ENCODE results near the gene CDCP1. TPM values are rescaled to one million over a fixed set of nuclear protein-coding genes. Genes with fewer than 3 reads are reported as not detected.

Gene CDCP1, protein sequence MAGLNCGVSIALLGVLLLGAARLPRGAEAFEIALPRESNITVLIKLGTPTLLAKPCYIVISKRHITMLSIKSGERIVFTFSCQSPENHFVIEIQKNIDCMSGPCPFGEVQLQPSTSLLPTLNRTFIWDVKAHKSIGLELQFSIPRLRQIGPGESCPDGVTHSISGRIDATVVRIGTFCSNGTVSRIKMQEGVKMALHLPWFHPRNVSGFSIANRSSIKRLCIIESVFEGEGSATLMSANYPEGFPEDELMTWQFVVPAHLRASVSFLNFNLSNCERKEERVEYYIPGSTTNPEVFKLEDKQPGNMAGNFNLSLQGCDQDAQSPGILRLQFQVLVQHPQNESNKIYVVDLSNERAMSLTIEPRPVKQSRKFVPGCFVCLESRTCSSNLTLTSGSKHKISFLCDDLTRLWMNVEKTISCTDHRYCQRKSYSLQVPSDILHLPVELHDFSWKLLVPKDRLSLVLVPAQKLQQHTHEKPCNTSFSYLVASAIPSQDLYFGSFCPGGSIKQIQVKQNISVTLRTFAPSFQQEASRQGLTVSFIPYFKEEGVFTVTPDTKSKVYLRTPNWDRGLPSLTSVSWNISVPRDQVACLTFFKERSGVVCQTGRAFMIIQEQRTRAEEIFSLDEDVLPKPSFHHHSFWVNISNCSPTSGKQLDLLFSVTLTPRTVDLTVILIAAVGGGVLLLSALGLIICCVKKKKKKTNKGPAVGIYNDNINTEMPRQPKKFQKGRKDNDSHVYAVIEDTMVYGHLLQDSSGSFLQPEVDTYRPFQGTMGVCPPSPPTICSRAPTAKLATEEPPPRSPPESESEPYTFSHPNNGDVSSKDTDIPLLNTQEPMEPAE
- total RNA-seq (1 to 10 TPM; 1.7 to 1.8 TPM), total RNA-seq (0 to 7.8 (median 0.86) reads per million in 172 experiments)
- 0.24 TPM for polyA plus RNA-seq (2013, experiment 1 of 2)
- polyA plus RNA-seq (2013, experiment 2 of 2): 0.37 TPM

GRCh38 chr3:45145681-45146614, at the start of gene CDCP1:
TSS of gene CDCP1 (minus strand) at chr3:45146378. CDS start at chr3:45146287, 91 bp downstream.
- no peak for TF ChIP-seq CTCF (IDR thresholded peaks at IDR 0.05)
- peaks cover 25% of the 10 kb centered on the region for H3K4me1 Mint-ChIP-seq (ENCODE audit: low read depth)
- peak within 1 kb of the TSS; percentile 45 for H3K4me3 ChIP-seq (ENCODE audit: low read length)
- peaks cover 5% of the 10 kb centered on the region for H3K9me3 Mint-ChIP-seq
- DNase-seq: peak in 1 of 14 experiments; percentile 8
- H3K36me3 ChIP-seq (ENCODE audit: insufficient read depth, low read length): no peaks in the 10 kb centered on the region
- peak within 1 kb of the TSS; percentile 38 for H3K27ac Mint-ChIP-seq
- peaks cover 4% of the 10 kb centered on the region for H3K36me3 Mint-ChIP-seq (ENCODE audit: low read depth)
- H3K9me3 ChIP-seq (ENCODE audit: control insufficient read depth in 1 of 2, insufficient read depth in 1 of 2, low read length in 2 of 2): peaks cover 3 to 5% of the 10 kb centered on the region in 2 experiments
- ChIA-PET POLR2A (interaction anchor here (0.7 to 1.3 kb wide), 2 partner anchors 21 to 105 kb away, joined by 3 read pairs; no protein-coding TSS in a partner anchor), CTCF (no interaction called here)
- H3K27ac ChIP-seq (ENCODE audit: low read depth in 1 of 2, low read length in 2 of 2): no peak within 1 kb of the TSS
- intact Hi-C loops (cut with DNase I, micrococcal nuclease): loop anchor here (5.0 kb wide), 2 partner anchors 34 to 39 kb away; no protein-coding TSS in a partner anchor
- peaks cover 51% of the 10 kb centered on the region for H3K27me3 Mint-ChIP-seq
- peak; percentile 46 for ATAC-seq (ENCODE audit: poor library complexity)
- peak within 1 kb of the TSS; percentile 95 for H3K4me3 Mint-ChIP-seq
- peaks cover 12% of the 10 kb centered on the region for H3K4me1 ChIP-seq (ENCODE audit: insufficient read depth, low read length)
- peaks cover 32 to 47% of the 10 kb centered on the region in 2 experiments for H3K27me3 ChIP-seq (ENCODE audit: control insufficient read depth in 1 of 2, insufficient read depth in 2 of 2, low read length in 2 of 2)

DNA sequence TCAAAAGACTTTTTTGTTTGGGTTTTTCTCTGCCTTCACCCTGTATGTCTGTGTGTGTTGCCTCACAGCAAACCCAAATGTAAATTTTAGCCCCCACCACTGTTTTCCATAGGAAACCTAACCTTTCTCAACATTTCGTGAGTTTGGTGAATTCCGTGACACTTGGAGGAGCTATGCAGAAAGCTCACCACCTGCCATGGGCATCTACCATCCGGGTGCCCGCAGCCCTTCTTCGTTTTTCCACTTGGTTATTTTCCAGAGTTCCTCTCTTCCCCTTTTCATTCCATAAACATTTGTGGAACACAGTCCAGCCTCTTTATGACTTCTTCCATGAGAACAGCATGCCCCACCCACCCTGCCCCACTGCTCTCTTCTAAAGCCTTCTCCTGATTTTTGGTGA, 48.6 kb upstream of the CDCP1 start:
- H3K4me1 ChIP-seq (ENCODE audit: insufficient read depth, low read length): no peaks in the 10 kb centered on the region
- CTCF ChIA-PET: no interaction called here
- no peak for TF ChIP-seq CTCF (IDR thresholded peaks at IDR 0.05)
- no peaks in the 10 kb centered on the region for H3K36me3 ChIP-seq (ENCODE audit: insufficient read depth, low read length)
- no peaks in the 10 kb centered on the region for H3K9me3 ChIP-seq (ENCODE audit: control insufficient read depth in 1 of 2, insufficient read depth in 1 of 2, low read length in 2 of 2)
- peaks cover 9% of the 10 kb centered on the region for H3K27me3 Mint-ChIP-seq
- peaks cover 0 to 3% of the 10 kb centered on the region in 2 experiments for H3K27me3 ChIP-seq (ENCODE audit: control insufficient read depth in 1 of 2, insufficient read depth in 2 of 2, low read length in 2 of 2)
- DNase-seq: no peak
- no peak for ATAC-seq (ENCODE audit: poor library complexity)
- no peaks in the 10 kb centered on the region for H3K9me3 Mint-ChIP-seq
- H3K4me3 Mint-ChIP-seq: no peak overlapping the region
- no peaks in the 10 kb centered on the region for H3K4me1 Mint-ChIP-seq (ENCODE audit: low read depth)
- POLR2A ChIA-PET: no interaction called here
- no peaks in the 10 kb centered on the region for H3K36me3 Mint-ChIP-seq (ENCODE audit: low read depth)
- no peak overlapping the region for H3K27ac Mint-ChIP-seq
- H3K4me3 ChIP-seq (ENCODE audit: low read length): no peak overlapping the region
- no peak overlapping the region for H3K27ac ChIP-seq (ENCODE audit: low read depth in 1 of 2, low read length in 2 of 2)
- intact Hi-C loops (cut with DNase I, micrococcal nuclease): no loop called here
